ENCODE data around the gene CDK19.

Gene CDK19

DNA sequence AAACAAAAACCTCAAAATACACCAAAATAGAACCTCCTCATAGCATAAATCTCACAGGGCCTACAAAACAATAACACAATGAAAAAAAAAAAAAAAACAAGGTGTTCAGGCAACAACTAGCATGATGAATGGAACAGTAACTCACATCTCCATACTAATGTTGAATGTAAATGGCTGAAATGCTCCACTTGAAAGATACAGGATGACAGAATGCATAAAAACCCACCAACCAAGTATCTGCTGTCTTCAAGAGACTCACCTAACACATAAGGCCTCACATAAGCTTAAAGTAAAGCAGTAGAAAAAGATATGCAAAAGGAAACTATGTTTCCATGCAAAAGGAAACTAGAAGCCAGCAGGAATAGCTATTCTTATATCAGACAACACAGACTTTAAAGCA lies 121.3 kb downstream of the CDK19 start:
- DNase-seq = no peak

DNA sequence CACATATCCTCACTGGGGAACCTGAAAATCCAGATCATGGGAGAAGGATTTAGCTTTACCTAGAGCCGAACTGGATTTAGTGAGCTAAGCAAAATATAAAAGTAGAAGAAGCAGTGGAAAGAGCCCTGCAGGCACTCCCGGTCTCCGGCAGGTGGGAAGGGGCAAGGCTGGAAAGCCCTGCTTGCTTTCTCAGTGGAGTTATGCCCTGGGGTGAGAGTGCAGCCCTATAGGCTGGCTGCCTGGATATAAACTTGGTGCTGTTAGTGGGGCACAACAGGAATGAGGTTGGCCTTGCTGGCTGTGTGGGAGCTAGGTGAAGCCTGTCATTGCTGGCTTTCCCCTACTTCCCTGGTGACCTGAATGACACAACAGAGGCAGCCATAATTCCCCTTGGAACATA lies 122.0 kb downstream of the CDK19 start:
- no peak for DNase-seq

DNA sequence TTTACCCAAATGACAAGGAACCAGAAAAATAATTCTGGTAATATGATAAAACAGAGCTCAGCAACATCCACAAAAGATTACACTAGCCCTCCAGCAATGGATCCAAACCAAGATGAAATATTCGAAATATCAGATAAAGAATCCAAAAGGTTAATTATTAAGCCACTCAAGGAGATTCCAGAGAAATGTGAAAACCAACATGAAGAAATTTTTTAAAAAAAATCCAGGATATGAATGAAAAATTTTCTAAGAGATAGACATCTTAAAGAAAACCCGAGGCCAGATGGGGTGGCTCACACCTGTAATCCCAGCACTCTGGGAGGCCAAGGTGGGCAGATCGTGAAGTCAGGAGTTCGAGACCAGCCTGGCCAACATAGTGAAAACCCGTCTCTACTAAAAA lies 124.4 kb downstream of the CDK19 start:
- no peak for DNase-seq

DNA sequence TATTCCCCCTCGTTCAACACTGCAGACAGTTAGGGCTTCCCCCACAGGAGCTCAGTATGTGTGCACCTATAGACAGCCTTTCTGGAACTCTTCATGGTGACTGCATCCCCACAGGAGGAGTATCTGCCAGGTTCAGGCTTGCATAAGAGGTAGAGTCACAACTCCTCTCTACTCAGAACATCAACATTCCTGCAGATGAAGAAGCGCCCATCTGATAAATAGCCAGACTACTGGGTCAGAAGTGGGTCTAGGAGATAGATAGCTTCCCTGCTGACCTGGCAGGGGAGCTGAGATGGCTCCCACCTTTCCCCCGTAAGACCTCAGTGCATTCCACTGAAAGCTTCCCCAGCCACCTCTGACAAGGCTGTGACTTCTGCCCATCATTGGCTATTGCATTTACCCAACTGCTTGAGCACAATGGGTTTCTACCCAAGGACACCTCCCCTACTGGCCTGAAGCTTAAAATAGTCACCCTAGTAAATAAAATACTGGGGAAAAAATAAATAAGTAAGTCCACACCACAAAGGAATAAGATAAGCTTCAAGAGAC lies 125.1 kb downstream of the CDK19 start:
- no peak for DNase-seq

DNA sequence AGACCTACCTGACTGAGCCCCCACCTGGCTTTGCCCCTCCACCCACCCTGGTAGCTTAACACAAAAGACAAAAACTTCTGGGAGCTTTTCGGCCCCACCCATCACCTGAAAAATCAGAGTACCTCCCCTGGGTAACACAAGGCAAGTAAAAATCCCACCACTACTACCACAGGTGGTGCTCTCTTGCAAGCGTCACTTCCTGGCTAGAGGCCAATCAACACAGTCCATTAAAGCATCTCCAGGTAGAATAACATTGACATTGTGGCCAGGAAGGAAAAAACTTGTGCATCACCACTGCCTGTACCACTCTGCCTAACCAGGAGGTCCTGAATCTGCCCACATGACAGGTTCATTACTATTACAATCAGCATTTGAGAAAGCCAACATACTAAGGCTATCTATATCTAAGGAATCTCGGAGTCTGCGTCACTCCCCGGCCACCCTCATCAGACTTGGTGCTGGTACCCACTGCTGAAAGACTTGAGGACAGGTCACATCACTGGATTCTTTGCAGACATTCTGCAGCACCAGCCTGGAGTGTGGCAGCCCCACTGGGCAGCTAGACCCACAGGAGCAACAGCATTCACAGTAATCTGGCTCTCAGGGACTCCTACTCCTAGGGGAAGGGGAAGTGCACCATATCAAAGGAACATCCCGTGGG lies 125.9 kb downstream of the CDK19 start:
- no peak for DNase-seq

DNA sequence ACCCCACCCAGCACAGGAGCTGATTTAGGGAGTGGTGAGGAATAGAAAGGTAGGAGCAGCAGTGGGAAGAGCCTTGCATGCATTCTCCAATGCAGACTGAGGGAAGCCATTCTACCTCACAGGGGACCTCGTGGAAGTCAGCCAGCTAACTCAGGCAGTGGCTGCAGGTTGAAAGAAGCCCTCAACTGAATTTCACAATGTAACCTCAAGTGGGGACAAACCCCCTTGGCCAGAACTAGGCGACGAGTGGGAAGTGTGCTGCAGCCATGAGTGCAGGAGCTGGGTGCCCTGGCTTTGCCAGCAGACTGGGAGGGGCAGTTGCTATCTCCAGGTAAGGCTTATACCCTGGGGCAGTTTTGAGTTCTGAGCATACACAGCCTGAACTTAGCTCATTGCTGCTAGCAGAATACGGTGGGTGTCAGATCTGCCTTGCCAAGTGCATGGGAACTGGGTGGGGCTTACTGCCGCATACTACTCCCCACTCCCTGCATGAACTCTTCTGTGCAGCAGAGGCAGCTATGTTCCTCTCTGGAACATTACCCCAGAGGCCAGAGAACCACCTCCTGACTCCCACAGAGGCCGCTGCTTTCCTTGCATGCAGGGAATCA lies 126.5 kb downstream of the CDK19 start:
- DNase-seq = no peak

DNA sequence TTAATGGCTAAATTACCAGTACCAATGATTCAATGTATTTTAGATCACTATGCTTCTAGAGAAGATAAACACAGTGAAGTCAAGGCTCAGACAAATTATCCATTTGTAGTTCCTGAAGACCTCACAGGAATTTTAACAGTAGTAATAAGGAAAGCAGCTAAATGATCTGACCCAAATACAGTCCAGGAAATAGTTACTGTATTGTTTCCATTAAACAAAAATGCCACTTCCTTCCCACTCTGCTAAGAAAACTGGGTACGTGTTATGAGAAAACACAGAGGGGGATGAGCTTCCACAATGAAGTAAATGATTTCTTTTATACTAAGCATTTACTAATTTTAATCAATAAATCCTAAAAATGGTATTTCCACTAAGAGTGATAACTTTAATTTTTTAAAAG lies 127.9 kb downstream of the CDK19 start:
- DNase-seq = no peak

DNA sequence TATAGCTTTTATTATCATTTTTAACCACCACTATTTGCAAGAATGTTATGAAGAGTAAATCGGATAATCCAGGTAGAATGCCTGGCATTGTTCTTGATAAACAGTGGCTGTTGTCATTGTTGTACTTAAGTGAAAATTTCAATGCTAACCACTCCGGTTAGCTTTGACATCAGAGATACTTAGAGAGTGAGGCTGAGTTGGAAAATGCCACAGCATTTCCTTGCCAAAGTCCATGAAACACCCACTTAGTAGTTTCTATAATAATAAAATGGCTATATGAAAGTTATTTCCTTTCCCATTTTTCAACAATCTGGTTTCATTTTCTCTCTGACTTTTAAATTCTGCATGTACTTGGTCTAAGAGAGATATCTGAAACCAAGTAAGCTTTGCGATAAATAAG lies 132.0 kb downstream of the CDK19 start:
- DNase-seq = no peak

DNA sequence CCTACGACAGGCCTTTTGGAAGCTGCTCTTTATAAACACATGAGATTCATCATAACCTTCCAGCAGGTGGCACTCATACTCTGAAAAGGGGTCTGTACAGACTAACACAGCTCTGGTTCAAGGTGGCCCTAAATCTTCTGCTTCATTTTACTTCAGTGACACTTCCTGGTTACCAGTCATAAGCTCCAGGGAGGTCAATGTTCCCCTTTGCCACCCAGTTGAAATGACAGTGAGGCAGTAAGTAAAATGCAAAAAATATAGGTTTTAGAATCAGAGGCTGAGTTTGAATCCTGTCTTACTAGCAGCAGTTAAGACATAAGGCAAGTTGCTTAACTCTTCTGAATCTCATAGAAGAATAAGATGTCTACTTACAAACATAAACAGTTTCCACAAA lies 132.8 kb downstream of the CDK19 start:
- DNase-seq = peak; percentile 62

DNA sequence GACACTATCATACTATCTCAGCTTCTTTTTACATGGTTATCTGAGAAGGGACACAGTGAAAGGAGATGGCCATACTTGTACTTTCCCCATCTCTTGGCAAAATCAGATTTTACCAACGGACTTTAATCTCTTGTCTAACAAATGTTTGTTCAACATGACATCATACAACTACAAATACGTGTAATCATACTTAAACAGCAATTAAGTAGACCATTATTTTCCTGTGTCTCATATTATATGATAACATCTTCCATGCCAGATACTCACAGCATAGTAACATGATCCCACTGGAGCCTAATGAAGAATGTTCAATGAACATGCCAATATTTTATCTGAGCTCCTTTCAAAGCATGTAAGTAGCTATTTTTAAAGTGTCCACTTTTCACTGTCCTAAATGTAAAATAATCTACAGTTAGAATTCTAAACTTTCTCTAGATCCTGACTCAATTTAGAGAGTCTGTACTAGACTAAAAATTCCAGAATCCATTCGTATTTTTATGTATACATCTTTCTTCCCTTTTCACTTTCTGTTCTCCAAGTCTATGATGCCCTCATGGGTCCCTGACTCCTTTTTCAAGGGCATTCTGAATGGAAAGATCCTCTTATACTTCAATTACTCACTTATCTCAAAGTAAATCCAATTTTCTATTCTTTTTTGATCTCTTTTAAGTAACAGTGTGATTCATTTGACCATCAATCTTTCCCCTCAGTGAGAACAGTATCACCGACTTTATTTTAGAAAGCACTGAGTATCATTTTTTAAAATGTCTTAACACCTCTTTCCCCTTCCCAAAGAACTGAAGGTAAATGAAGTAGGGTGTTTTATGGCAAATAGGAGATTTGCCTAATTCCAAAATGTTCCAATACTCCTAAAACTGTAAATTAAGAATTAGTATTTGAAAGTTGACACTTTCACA lies 133.5 kb downstream of the CDK19 start:
- no peak for DNase-seq

DNA sequence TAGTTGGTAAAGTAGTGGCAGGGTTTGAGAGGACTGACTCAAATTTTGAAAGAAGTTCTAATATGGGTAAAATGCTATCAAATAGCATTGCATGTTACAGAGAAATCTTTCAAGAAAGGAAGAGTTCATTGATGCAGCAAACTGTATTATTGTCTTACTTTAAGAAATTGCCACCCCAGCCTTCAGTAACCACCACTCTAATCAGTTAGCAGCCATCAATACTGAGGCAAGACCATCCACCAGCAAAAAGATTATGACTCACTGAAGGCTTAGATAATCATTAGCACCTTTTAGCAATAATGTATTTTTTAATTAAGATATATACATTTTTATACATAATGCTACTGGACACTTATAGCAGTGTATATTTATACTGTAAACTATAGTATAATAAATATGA lies 138.9 kb downstream of the CDK19 start:
- DNase-seq = no peak

DNA sequence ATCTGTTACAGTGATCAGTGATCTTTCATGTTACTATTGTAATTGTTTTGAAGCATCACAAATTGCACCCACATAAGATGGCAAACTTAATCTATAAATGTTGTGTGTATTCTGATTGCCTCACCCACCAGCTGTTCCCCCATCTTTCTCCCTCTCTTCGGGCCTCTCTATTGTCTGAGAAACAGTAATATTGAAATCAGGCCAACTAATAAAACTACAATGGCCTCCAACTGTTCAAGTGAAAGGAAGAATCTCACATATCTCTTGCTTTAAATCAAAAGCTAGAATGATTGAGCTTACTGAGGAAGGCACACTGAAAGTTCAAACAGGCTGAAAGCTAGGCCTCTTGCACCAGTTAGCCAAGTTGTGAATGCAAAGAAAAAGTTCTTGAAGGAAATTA lies 141.2 kb downstream of the CDK19 start:
- no peak for DNase-seq

DNA sequence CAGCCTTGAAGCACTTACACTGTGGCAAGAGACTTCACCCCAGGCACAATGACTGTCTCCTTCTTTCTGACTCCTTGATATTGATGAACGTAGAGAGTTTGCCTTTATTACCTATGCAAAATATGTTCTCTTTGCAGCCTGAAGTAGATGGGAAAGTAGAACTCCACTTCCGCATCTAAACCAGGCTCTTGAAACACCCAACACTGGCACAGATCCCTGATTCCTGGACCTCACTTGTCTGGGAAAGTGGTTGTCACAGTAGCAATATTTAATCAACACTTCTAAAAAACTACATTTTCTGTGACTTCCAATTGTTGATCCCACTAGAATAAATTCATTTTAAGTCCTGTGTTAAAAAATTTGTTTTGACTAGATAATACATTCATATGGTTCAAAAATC lies 143.1 kb downstream of the CDK19 start:
- DNase-seq = no peak

DNA sequence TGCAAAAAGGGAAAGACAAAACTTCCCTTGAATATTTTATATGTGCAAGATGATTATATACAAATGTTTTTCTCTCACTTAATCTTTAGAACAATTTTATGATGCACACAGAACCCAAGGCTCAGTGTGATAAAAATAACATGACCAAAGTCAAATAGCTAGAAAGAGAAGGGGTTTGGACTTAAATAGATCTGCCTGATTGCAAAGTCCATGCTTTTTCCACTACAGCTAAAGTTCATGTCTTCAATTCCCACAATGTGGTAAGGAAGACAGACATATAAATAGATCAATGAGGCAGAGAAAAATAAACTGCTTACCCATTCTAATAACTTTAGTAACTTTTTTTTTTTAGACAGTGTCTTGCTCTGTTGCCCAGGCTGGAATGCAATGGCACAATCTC lies 143.8 kb downstream of the CDK19 start:
- no peak for DNase-seq

DNA sequence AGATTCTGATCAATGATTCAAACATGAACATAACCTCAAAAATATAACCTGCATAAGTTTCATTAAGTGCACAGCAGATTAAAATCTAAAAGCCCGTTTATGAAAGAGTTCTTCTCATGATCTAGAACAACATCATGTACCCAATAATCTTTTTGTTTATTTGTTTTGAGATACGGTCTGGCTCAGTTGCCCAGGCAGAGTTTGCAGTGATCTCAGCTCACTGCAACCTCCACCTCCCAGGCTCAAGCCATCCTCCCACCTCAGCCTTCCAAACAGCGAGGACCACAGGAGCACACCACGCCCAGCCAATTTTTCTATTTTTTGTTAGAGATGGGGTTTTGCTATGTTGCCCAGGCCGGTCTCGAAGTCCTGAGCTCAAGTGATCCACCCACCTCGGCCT lies 149.7 kb downstream of the CDK19 start:
- no peak for DNase-seq

DNA sequence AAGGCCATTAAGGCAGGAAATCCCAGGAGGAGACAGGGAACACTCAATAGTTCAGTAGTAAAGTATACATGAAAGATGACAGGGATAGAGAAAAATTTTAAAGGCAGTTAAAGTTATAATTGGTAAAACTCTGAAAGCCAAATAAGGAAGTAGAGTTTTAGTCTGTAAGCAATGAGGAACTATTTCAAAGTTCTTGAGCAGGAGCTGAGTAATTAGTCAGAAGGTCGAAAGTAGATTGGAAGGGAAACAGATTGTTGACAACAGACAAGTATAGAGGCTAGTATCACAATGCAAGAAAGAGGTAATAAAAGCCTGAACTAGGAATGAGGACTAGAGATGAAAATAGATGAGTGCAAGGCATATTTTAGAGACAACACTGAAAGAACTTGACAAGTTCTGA lies 150.3 kb downstream of the CDK19 start:
- no peak for DNase-seq

DNA sequence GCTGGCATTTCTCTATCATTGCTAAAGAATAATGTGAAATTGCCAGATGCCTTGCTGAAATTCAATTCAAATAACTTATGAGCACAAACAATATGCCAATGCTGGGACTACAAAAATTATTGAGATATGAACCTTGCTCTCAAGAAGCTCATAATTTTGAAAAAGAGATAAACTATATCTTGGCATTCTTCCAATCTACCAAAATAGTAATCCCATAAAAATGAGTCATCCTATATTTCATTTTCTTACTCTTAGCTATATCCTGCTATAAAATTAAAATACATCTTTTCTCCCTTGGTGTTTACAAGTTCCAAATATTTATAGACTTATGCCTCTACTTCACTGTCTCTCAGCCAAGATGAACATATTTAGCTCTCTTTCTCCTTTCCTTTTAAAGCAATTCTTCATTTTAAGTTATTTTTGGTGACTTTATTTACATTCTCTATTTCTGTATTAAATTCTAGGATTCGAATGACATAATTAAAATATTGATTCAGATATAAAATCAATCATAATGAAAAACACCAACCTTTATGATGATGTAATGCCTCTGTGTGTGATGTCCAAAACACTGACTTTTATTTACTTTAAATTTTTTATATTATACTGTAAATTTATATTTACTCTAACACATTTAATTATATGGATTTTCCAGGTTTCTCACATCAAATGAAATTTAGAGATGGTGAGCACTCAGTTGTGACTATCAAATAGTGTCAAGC lies 152.6 kb downstream of the CDK19 start:
- DNase-seq = no peak

DNA sequence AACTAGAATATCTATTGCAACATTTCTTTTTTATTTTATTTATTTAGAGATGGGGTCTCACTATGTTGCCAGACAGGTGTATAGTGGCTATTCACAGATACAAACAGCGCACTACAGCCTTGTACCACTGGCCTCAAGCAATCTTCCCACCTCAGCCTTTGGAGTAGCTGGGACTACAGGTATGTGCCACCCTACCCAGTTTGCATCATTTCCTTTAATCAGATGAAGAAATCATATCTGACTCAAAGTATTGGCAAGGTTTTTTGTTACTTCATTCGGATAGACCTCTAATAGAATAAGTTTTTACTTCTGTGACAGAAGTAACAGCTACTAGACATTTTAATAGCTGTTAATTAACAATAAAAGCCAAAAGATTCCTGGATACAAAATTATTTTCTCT lies 153.9 kb downstream of the CDK19 start:
- no peak for DNase-seq

DNA sequence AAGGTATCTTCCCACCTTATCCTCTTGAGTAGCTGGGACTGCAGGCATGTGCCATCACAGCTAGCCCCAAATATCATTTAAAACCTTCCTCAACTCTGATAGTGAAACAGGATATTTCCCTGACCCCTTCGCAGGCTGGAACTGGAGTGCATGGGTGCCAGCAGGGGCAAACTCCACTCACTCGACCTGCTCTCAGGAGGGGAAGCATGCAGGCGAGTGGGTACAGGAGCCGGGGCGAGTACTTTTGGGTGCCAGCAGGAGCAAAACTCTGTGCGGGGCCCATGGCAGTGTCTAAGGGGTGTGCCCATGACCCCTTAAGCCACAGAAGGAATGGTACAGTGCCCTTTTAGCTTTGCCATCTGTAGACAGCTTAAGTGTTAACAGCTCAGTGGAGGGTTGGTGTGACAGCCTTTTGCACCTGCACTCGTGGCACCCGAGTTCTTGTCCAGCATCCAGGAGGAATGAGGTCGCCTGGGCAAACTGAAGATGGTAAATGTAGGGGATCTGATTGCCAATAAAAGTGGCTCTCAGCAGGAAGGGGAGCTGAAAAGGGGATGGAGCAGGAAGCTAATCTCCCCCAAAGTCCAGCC lies 155.1 kb downstream of the CDK19 start:
- no peak for DNase-seq

DNA sequence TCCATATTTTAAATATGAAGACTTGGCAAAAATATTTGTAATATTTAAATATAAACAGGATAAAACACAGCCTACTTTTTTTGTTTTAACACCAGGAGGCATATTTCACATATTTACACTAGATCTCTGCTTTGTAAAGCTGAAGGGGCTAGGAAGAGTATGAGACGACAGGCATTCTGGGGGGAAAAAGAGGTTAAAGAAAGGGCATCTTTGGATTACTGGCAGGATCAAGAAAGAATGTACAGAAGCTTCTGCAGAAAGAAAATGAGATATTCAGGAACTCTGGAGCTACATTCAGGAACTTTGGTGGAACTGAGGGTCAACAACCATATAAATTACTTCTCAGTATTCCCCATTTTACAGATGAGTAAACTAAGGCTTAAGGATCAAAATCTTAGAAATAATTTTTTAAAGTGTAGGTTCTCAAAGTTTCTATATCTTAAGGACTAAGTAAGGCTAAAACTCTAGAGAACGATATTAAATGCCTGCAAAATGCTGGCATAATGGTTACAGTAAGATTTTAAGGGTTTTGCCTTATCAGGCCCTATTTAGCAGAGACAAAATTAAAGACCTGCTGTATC lies 156.5 kb downstream of the CDK19 start:
- DNase-seq = no peak

DNA sequence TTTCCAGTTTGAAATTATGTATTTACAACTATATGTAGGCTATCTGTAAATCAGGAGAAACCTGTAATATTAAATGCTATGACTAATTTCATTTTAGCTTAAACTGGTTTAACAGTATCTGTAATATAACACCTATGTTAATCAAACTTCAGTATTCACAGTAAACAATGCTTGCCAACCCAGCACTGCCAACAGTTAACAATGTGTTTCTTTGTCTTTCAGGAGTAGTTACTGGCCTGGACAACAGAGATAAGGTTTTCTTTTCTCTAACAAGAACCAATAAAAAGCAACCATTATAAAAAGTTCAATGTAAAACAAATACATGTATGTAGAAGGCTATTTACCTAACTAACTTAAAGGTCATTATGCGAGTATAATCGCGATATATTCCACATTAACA lies 158.8 kb downstream of the CDK19 start:
- no peak for DNase-seq

DNA sequence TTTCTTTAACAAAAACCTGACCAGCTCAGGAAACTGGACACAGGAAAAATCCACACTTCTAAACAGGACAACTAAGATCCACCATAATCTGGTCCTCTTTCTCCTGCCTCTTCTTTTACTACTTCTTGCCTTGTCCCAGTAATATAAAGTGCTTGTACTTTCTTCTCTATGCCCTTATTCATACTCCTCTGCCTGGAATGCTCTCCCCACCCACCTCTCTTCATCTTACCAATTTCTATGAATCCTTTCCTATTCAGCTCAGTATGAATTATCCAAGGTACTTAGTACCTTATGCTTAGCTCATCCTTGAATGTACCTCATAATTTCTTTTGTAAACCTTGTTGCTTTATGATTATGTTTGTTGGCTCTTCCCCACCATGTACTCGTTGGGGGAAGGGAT lies 159.4 kb downstream of the CDK19 start:
- DNase-seq = no peak
